ENCODE data around the gene CCL15.

DNA sequence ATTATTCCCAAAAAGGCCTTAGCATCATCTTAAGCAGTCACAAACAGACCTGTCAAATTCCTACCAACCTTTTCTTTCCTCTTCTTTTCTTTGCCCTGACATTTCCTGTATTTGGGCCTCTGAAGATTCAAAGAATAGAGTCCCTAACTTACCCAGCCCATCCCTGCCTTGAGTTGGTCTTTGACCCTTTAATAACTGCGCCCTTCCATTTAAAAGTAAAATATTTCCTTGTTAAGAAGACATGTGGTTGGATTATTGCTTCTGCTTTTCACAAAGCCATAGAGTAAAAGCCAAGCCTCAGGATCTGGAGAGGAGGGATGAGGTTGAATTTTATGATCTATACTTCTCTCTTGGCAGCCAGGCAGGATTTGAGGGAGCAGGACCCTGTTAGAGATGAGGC is 29.6 kb upstream of the CCL15 start:
- TF ChIP-seq, protein P1, sequence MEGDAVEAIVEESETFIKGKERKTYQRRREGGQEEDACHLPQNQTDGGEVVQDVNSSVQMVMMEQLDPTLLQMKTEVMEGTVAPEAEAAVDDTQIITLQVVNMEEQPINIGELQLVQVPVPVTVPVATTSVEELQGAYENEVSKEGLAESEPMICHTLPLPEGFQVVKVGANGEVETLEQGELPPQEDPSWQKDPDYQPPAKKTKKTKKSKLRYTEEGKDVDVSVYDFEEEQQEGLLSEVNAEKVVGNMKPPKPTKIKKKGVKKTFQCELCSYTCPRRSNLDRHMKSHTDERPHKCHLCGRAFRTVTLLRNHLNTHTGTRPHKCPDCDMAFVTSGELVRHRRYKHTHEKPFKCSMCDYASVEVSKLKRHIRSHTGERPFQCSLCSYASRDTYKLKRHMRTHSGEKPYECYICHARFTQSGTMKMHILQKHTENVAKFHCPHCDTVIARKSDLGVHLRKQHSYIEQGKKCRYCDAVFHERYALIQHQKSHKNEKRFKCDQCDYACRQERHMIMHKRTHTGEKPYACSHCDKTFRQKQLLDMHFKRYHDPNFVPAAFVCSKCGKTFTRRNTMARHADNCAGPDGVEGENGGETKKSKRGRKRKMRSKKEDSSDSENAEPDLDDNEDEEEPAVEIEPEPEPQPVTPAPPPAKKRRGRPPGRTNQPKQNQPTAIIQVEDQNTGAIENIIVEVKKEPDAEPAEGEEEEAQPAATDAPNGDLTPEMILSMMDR (IDR thresholded peaks at IDR 0.05), result no peak
- TF ChIP-seq ZFX (IDR thresholded peaks at IDR 0.05; ENCODE audit: borderline replicate concordance), result no peak

Measured in 22Rv1 (cell line).